PC-9 (cell line): ENCODE measurements around the gene IL17REL. TPM values are rescaled to one million over a fixed set of nuclear protein-coding genes. Genes with fewer than 3 reads are reported as not detected.

Source experiments
- Bru-seq: library from RNA; stranded (reverse); fragments of 400-500 nt; gene quantifications from one replicate; lab custom pipeline; 2021; lab: Mats Ljungman, UMichigan
- BruChase-seq, 2 experiments: library from RNA; stranded (reverse); fragments of 400-500 nt; gene quantifications; one replicate each; lab custom pipeline; 2021; lab: Mats Ljungman, UMichigan
- BruUV-seq: library from RNA; stranded (reverse); fragments of 400-500 nt; replicated peaks from 2 replicates; lab custom pipeline; 2021; lab: Mats Ljungman, UMichigan
- CTCF ChIA-PET: fragments of 300-600 bp; sonication (Branson Sonifier 250); formaldehyde crosslinking; loops from one replicate; lab custom pipeline; 2022; ENCODE audit warnings: antibody characterized with exemption; lab: Charles Lee
- POLR2A ChIA-PET: fragments of 300-600 bp; sonication (Branson Sonifier 250); formaldehyde crosslinking; loops from one replicate; lab custom pipeline; 2022; ENCODE audit warnings: antibody characterized with exemption; ENCODE audit not compliant: unreplicated experiment; lab: Charles Lee
- DNase-seq, 2 experiments: peaks; one replicate each; pipeline versions ENCODE4 v3.0.0 to v3.0.0-alpha.2; 2015 to 2022; ENCODE audit warnings: mixed read lengths in 1 of 2
- H2AFZ ChIP-seq: fragments of 200-600 bp; sonication (generic); 2 replicates; pipeline ENCODE4 v1.8.1; 2017; ENCODE audit warnings: antibody characterized with exemption
- H3F3A ChIP-seq: fragments of 200-600 bp; sonication (generic); 2 replicates; pipeline ENCODE4 v1.8.1; 2017; ENCODE audit warnings: antibody characterized with exemption, mild to moderate bottlenecking, low read depth; ENCODE audit not compliant: insufficient read depth
- H3K27ac ChIP-seq: fragments of 200-600 bp; sonication (generic); 2 replicates; pipeline ENCODE4 v1.6.1; 2016; ENCODE audit warnings: mixed run types
- H3K27me3 ChIP-seq: fragments of 200-600 bp; sonication (generic); 2 replicates; pipeline ENCODE4 v1.6.1; 2016; ENCODE audit warnings: low read depth, mixed run types; ENCODE audit not compliant: insufficient read depth
- H3K36me3 ChIP-seq: fragments of 200-600 bp; sonication (generic); 2 replicates; pipeline ENCODE4 v1.6.1; 2016; ENCODE audit warnings: low read depth, mixed run types
- H3K4me1 ChIP-seq: fragments of 200-600 bp; sonication (generic); replicated peaks from 2 replicates; pipeline ENCODE4 v1.6.1; 2016; ENCODE audit warnings: mixed run types; ENCODE audit not compliant: insufficient read depth
- H3K4me2 ChIP-seq: fragments of 200-600 bp; sonication (generic); 2 replicates; pipeline ENCODE4 v1.6.1; 2017; ENCODE audit warnings: mixed run types
- H3K4me3 ChIP-seq: fragments of 200-600 bp; sonication (generic); 2 replicates; pipeline ENCODE4 v1.6.1; 2016; ENCODE audit warnings: mixed run types
- H3K79me2 ChIP-seq: fragments of 200-600 bp; sonication (generic); 2 replicates; pipeline ENCODE4 v1.6.1; 2017; ENCODE audit warnings: low read depth, mixed run types
- H3K9me2 ChIP-seq: fragments of 200-600 bp; sonication (generic); 2 replicates; pipeline ENCODE4 v1.8.1; 2017; ENCODE audit warnings: mild to moderate bottlenecking; ENCODE audit not compliant: insufficient read depth
- H3K9me3 ChIP-seq: fragments of 200-600 bp; sonication (generic); 2 replicates; pipeline ENCODE4 v1.8.1; 2016; ENCODE audit warnings: low read depth; ENCODE audit not compliant: insufficient read depth
- H4K20me1 ChIP-seq: fragments of 200-600 bp; sonication (generic); 2 replicates; pipeline ENCODE4 v1.8.1; 2017; ENCODE audit not compliant: insufficient read depth
- EZH2 ChIP-seq: fragments of 200-600 bp; sonication (generic); IDR thresholded peaks from 2 replicates; pipeline ENCODE4 v1.8.0; 2017; ENCODE audit warnings: antibody characterized with exemption, low read depth
- intact Hi-C: fragments of 100-400 bp; cut with micrococcal nuclease; formaldehyde crosslinking; loops from one replicate; pipeline ENCODE4 v1.10.0; 2022; ENCODE audit not compliant: unreplicated experiment
- long read RNA-seq: library from polyadenylated mRNA; stranded (forward); transcript quantifications from one replicate; pipeline ENCODE4 v2.0.0, GENCODE V29; 2022
- total RNA-seq: library from RNA; stranded (reverse); gene quantifications from 2 replicates; pipeline ENCODE4 v1.2.3, GENCODE V29; 2021
- TF ChIP-seq, protein P1 (sequence below): fragments of 200-600 bp; sonication (generic); conservative IDR thresholded peaks from 2 replicates; pipeline ENCODE4 v1.6.1; 2017; ENCODE audit warnings: mixed run types, antibody characterized with exemption, mild to moderate bottlenecking, moderate library complexity

Gene IL17REL
- total RNA-seq = not detected in 2 replicates
- Bru-seq, nascent RNA = not detected
- BruChase-seq, experiment 1, labeled RNA remaining after a 2-hour chase = not detected
- BruChase-seq, experiment 2, labeled RNA remaining after a 6-hour chase = percentile 5 among the genes with signal in this experiment
- long read RNA-seq = 0 reads

GRCh38 chr22:50012211-50013181 is at the start of gene IL17REL:
TSS of gene IL17REL (minus strand) at chr22:50012765. CDS start at chr22:50012646, 119 bp downstream.
- H3K4me1 ChIP-seq = 0 out of 2 replicates have a peak, but pooled peaks cover 14% of the 10 kb centered on the region
- H3K79me2 ChIP-seq = no peaks in the 10 kb centered on the region
- ChIA-PET POLR2A (no interaction called here), CTCF (interaction anchor here (0.6 to 1.7 kb wide), 2 partner anchors 15 to 41 kb away, joined by 3 to 8 read pairs; no protein-coding TSS in a partner anchor)
- H3K9me3 ChIP-seq = no peaks in the 10 kb centered on the region
- no peak within 1 kb of the TSS for H2AFZ ChIP-seq
- BruUV-seq = no TSS peak
- intact Hi-C loops = no loop called here
- H3K9me2 ChIP-seq = no peaks in the 10 kb centered on the region
- 0 out of 2 replicates have a peak, but pooled peaks cover 6% of the 10 kb centered on the region for H4K20me1 ChIP-seq
- no peak within 1 kb of the TSS for H3K4me2 ChIP-seq
- TF ChIP-seq, protein P1, sequence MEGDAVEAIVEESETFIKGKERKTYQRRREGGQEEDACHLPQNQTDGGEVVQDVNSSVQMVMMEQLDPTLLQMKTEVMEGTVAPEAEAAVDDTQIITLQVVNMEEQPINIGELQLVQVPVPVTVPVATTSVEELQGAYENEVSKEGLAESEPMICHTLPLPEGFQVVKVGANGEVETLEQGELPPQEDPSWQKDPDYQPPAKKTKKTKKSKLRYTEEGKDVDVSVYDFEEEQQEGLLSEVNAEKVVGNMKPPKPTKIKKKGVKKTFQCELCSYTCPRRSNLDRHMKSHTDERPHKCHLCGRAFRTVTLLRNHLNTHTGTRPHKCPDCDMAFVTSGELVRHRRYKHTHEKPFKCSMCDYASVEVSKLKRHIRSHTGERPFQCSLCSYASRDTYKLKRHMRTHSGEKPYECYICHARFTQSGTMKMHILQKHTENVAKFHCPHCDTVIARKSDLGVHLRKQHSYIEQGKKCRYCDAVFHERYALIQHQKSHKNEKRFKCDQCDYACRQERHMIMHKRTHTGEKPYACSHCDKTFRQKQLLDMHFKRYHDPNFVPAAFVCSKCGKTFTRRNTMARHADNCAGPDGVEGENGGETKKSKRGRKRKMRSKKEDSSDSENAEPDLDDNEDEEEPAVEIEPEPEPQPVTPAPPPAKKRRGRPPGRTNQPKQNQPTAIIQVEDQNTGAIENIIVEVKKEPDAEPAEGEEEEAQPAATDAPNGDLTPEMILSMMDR = no peak
- TF ChIP-seq EZH2 = no peak
- peaks cover 32% of the 10 kb centered on the region for H3K27me3 ChIP-seq
- H3K4me3 ChIP-seq = no peak within 1 kb of the TSS
- no peak within 1 kb of the TSS for H3K27ac ChIP-seq
- H3F3A ChIP-seq = peaks cover 15% of the 10 kb centered on the region
- peak in 1 of 2 experiments; percentile 41 for DNase-seq
- no peaks in the 10 kb centered on the region for H3K36me3 ChIP-seq

DNA sequence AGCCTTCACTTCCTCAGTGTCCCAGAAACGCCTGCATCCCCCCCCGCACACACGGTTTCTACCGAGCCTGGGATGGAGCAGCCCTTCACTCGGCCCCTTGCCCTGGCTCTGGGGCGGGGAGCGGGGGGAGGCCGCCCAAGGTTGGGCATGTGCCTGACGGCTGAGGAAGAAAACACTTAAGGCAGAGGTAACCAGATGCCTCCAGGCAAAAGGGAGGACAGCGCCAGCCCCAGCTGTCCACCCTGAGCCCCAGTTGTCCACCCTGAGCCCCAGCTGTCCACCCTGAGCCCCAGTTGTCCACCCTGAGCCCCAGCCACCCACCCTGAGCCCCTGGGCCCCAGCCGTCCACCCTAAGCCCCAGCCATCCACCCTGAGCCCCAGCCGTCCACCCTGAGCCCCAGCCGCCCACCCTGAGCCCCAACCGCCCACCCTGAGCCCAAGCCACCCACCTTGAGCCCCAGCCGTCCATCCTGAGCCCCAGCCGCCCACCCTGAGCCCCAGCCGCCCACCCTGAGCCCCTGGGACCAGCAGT is 49.3 kb upstream of the IL17REL start:
- Histone ChIP-seq H3K27ac (no peak overlapping the region), H3K27me3 (peaks cover 65% of the 10 kb centered on the region), H3K36me3 (no peaks in the 10 kb centered on the region), H3K4me3 (no peak overlapping the region), H3K4me2 (no peak overlapping the region), H4K20me1 (no peaks in the 10 kb centered on the region), H3K4me1 (no peaks in the 10 kb centered on the region), H3K9me2 (no peaks in the 10 kb centered on the region), H3K9me3 (no peaks in the 10 kb centered on the region), H2AFZ (no peak overlapping the region), H3F3A (no peaks in the 10 kb centered on the region), H3K79me2 (no peaks in the 10 kb centered on the region)
- intact Hi-C loops = no loop called here
- TF ChIP-seq, protein P1 = no peak
- TF ChIP-seq EZH2 = no peak
- ChIA-PET POLR2A (no interaction called here), CTCF (no interaction called here)
- DNase-seq = no peak
- BruUV-seq = no TSS peak

DNA sequence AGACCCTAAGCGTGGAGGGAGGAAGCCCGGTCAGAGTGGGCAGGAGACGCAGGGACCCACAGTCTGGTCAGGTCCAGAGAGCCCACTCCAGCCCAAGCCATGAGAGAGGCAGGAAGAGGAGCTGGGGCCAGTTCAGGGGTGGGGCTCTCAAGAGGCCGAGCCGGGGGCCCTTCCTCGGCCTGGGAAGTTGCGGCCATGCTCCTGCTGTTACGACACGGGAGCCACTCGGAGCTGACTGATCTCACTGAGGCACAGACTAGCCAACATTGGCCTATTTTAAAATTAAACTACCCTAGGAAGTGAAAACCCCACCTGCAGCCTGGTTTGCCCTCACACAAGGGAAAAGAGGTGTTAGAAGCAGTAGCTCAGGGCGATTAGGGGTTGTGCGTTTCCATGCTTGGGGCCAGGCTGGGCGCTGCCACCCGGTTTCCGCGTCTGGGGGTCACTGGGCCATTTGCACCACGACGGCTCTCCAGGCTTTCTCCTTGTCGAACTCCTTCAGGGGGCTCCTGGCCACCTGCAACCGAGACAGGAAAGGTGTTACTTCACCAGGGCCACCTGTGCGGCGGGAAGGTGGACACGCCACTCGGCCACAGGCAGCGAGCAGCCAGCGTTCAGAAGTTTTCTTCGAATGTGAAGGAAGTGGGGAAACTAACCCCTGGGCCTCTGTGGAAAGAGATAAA is 48.7 kb upstream of the IL17REL start:
- no peaks in the 10 kb centered on the region for H3K4me1 ChIP-seq
- no peaks in the 10 kb centered on the region for H3F3A ChIP-seq
- H3K4me3 ChIP-seq = no peak overlapping the region
- H3K9me2 ChIP-seq = no peaks in the 10 kb centered on the region
- ChIA-PET CTCF (no interaction called here), POLR2A (no interaction called here)
- BruUV-seq = no TSS peak
- no peak overlapping the region for H3K27ac ChIP-seq
- no peaks in the 10 kb centered on the region for H4K20me1 ChIP-seq
- no peaks in the 10 kb centered on the region for H3K9me3 ChIP-seq
- no peaks in the 10 kb centered on the region for H3K79me2 ChIP-seq
- no peak for DNase-seq
- intact Hi-C loops = no loop called here
- H2AFZ ChIP-seq = no peak overlapping the region
- TF ChIP-seq, protein P1 = no peak
- TF ChIP-seq EZH2 = no peak
- H3K4me2 ChIP-seq = no peak overlapping the region
- H3K27me3 ChIP-seq = peaks cover 67% of the 10 kb centered on the region
- H3K36me3 ChIP-seq = no peaks in the 10 kb centered on the region
